ENCODE data around the gene MAB21L1.

DNA sequence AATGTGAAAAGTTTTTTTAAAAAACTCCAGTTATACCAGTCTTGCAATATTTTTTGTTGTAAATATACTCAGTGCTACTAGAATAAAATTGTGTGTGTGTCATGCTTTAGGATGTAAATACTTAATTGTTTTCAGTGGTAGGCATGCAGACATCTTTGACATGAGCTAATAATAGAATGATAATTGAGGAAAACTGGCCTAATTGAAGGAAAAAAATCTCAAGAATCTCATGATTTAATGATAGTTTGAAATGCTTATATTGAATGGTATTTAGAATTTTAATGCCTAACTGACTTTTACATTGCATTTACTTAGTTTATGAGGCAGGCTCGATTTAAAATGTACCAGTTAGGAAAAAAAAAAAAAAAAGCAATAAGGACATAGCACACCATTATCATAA is 3.2 kb upstream of the MAB21L1 start:
- TF ChIP-seq, protein P1, sequence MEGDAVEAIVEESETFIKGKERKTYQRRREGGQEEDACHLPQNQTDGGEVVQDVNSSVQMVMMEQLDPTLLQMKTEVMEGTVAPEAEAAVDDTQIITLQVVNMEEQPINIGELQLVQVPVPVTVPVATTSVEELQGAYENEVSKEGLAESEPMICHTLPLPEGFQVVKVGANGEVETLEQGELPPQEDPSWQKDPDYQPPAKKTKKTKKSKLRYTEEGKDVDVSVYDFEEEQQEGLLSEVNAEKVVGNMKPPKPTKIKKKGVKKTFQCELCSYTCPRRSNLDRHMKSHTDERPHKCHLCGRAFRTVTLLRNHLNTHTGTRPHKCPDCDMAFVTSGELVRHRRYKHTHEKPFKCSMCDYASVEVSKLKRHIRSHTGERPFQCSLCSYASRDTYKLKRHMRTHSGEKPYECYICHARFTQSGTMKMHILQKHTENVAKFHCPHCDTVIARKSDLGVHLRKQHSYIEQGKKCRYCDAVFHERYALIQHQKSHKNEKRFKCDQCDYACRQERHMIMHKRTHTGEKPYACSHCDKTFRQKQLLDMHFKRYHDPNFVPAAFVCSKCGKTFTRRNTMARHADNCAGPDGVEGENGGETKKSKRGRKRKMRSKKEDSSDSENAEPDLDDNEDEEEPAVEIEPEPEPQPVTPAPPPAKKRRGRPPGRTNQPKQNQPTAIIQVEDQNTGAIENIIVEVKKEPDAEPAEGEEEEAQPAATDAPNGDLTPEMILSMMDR (IDR thresholded peaks at IDR 0.05), result no peak
- TF ChIP-seq EP300 (IDR thresholded peaks at IDR 0.05), result no peak

Measured in sigmoid colon (tissue), 4 donors.